Prostate gland (tissue), 2 donors: ENCODE results near the gene UXS1. TPM values are rescaled to one million over a fixed set of nuclear protein-coding genes. Genes with fewer than 3 reads are reported as not detected.

Experiments used
- DNase-seq: peaks from one replicate; pipeline ENCODE4 v3.0.0-alpha.2; 2019; ENCODE audit warnings: low spot score
- H3K27ac ChIP-seq, 2 donors: fragments of 200-600 bp; sonication (generic); 2 replicates each; pipeline ENCODE4 v1.5.1; 2017 to 2019
- H3K27me3 ChIP-seq: fragments of 200-600 bp; sonication (generic); replicated peaks from 2 replicates; pipeline ENCODE4 v1.5.1; 2019; ENCODE audit not compliant: insufficient read depth
- H3K36me3 ChIP-seq, 2 donors: fragments of 200-600 bp; sonication (generic); 1 replicate in 1 of 2; 2 replicates in 1 of 2; pipeline versions ENCODE4 v1.5.1 to v1.8.1; 2017 to 2019
- H3K4me1 ChIP-seq: fragments of 200-600 bp; sonication (generic); replicated peaks from 2 replicates; pipeline ENCODE4 v1.5.1; 2019
- H3K4me3 ChIP-seq, 2 donors: fragments of 200-600 bp; sonication (generic); 2 replicates each; pipeline ENCODE4 v1.5.1; 2017 to 2019
- H3K9me3 ChIP-seq: fragments of 200-600 bp; sonication (generic); 2 replicates; pipeline ENCODE4 v1.5.1; 2017
- CTCF ChIP-seq, 4 experiments: fragments of 200-600 bp in 2 of 4; fragments of 450-650 bp in 2 of 4; sonication (generic) in 2 of 4; IDR thresholded peaks; 1 replicate in 3 of 4; 2 replicates in 1 of 4; pipeline ENCODE4 v1.5.1; 2016 to 2019; ENCODE audit warnings: antibody characterized with exemption in 4 of 4, mild to moderate bottlenecking in 2 of 4, moderate library complexity in 2 of 4
- POLR2A ChIP-seq: fragments of 450-650 bp; IDR thresholded peaks from one replicate; pipeline ENCODE4 v1.6.1; 2016; ENCODE audit warnings: antibody characterized with exemption, mild to moderate bottlenecking
- POLR2AphosphoS5 ChIP-seq: sonication (generic); formaldehyde crosslinking; IDR thresholded peaks from one replicate; pipeline ENCODE4 v1.6.1; 2017; ENCODE audit warnings: antibody characterized with exemption
- WGBS: methylation state at CpG from one replicate; pipeline ENCODE4 v1.1.5; 2018; 5-methylcytosine and 5-hydroxymethylcytosine counted together
- intact Hi-C: fragments of 100-400 bp; cut with DNase I; formaldehyde crosslinking; loops from one replicate; pipeline ENCODE4 v1.14.2; 2022
- total RNA-seq, 2 donors: library from RNA; depleted of rRNA; stranded (reverse); fragments of >200 nt; gene quantifications; one replicate each; pipeline ENCODE4 v1.1.0, GENCODE V29; 2016

Gene UXS1
- total RNA-seq, 2 donors from 2014 or later: 30.7 to 54.8 TPM

- intact Hi-C loops: no loop called here
- Histone ChIP-seq H3K4me1 (no peaks in the 10 kb centered on the region), H3K9me3 (no peaks in the 10 kb centered on the region), H3K27me3 (no peaks in the 10 kb centered on the region), H3K36me3 (no peaks in the 10 kb centered on the region), H3K27ac (no peak overlapping the region), H3K4me3 (no peak overlapping the region)
- 80% methylated on average over 31 of the region's 31 CpGs for WGBS
- no peak for TF ChIP-seq CTCF (IDR thresholded peaks at IDR 0.05)
- no peak for TF ChIP-seq POLR2A
- no peak for TF ChIP-seq POLR2AphosphoS5
- no peak for DNase-seq
Measured at GRCh38 chr2:106159866-106160785, 34.0 kb downstream of the UXS1 start.

- no peak for TF ChIP-seq CTCF (IDR thresholded peaks at IDR 0.05)
- no peak for TF ChIP-seq POLR2A
- TF ChIP-seq POLR2AphosphoS5: no peak
- intact Hi-C loops: no loop called here
- no peaks in the 10 kb centered on the region for H3K36me3 ChIP-seq
Measured at GRCh38 chr2:106158871-106159270, 35.2 kb downstream of the UXS1 start.

GRCh38 chr2:106158131-106158530 lies 36.0 kb downstream of the UXS1 start:
- DNase-seq: no peak
- no peak overlapping the region for H3K27ac ChIP-seq
- H3K9me3 ChIP-seq: no peaks in the 10 kb centered on the region
- TF ChIP-seq POLR2A (no peak), CTCF (IDR thresholded peaks at IDR 0.05) (no peak), POLR2AphosphoS5 (no peak)
- no peak overlapping the region for H3K4me3 ChIP-seq
- 75% methylated on average over 4 of the region's 4 CpGs for WGBS
- H3K27me3 ChIP-seq: no peaks in the 10 kb centered on the region
- intact Hi-C loops: no loop called here
- H3K4me1 ChIP-seq: no peaks in the 10 kb centered on the region
- no peaks in the 10 kb centered on the region for H3K36me3 ChIP-seq

More at GRCh38 chr2:106158871-106159270, 35.2 kb downstream of the UXS1 start:
- H3K27ac ChIP-seq: no peak overlapping the region
- H3K9me3 ChIP-seq: no peaks in the 10 kb centered on the region
- H3K27me3 ChIP-seq: no peaks in the 10 kb centered on the region
- H3K4me3 ChIP-seq: no peak overlapping the region
- 70% methylated on average over 10 of the region's 10 CpGs for WGBS
- no peaks in the 10 kb centered on the region for H3K4me1 ChIP-seq
- no peak for DNase-seq

GRCh38 chr2:106157416-106157815 lies 36.7 kb downstream of the UXS1 start:
- no peak overlapping the region for H3K27ac ChIP-seq
- no peak overlapping the region for H3K4me3 ChIP-seq
- no peaks in the 10 kb centered on the region for H3K36me3 ChIP-seq
- intact Hi-C loops: no loop called here
- H3K9me3 ChIP-seq: no peaks in the 10 kb centered on the region
- DNase-seq: no peak
- no peak for TF ChIP-seq POLR2AphosphoS5
- no peak for TF ChIP-seq CTCF (IDR thresholded peaks at IDR 0.05)
- TF ChIP-seq POLR2A: no peak
- no peaks in the 10 kb centered on the region for H3K4me1 ChIP-seq
- no peaks in the 10 kb centered on the region for H3K27me3 ChIP-seq
- 76% methylated on average over 3 of the region's 3 CpGs for WGBS
